H9 (cell line): ENCODE measurements around the gene ANKRD13B. TPM values are rescaled to one million over a fixed set of nuclear protein-coding genes. Genes with fewer than 3 reads are reported as not detected.

Experiments
- DNase-seq: peaks from one replicate; pipeline ENCODE4 v3.0.0-alpha.2; 2017
- H2AFZ ChIP-seq: one replicate; pipeline ENCODE4 v1.6.1; 2013; ENCODE audit warnings: mild to moderate bottlenecking, low read length, control low read depth, moderate library complexity
- H2AK5ac ChIP-seq: 2 replicates; pipeline ENCODE4 v1.6.1; 2013; ENCODE audit warnings: low read length, control low read depth, mixed read lengths; ENCODE audit not compliant: insufficient read length
- H2BK120ac ChIP-seq: one replicate; pipeline ENCODE4 v1.6.1; 2013; ENCODE audit warnings: low read depth, mild to moderate bottlenecking, low read length, control low read depth, inconsistent platforms; ENCODE audit not compliant: poor library complexity, severe bottlenecking
- H2BK12ac ChIP-seq: 2 replicates; pipeline ENCODE4 v1.6.1; 2013; ENCODE audit warnings: low read length, control low read depth, mixed read lengths, low read depth; ENCODE audit not compliant: insufficient read length
- H2BK15ac ChIP-seq: 2 replicates; pipeline ENCODE4 v1.6.1; 2013; ENCODE audit warnings: low read depth, low read length, control low read depth
- H2BK20ac ChIP-seq: one replicate; pipeline ENCODE4 v1.6.1; 2013; ENCODE audit warnings: low read depth, mild to moderate bottlenecking, low read length, control low read depth, inconsistent platforms; ENCODE audit not compliant: poor library complexity, severe bottlenecking
- H2BK5ac ChIP-seq: 2 replicates; pipeline ENCODE4 v1.6.1; 2013; ENCODE audit warnings: low read length, control low read depth, mixed read lengths; ENCODE audit not compliant: insufficient read length
- H3K14ac ChIP-seq: 2 replicates; pipeline ENCODE4 v1.6.1; 2013; ENCODE audit warnings: low read length, control low read depth; ENCODE audit not compliant: insufficient read depth
- H3K18ac ChIP-seq: 2 replicates; pipeline ENCODE4 v1.6.1; 2013; ENCODE audit warnings: low read depth, mild to moderate bottlenecking, mixed read lengths, low read length, control low read depth; ENCODE audit not compliant: insufficient read length
- H3K23ac ChIP-seq: 2 replicates; pipeline ENCODE4 v1.6.1; 2013; ENCODE audit warnings: low read length, control low read depth, mixed read lengths, low read depth; ENCODE audit not compliant: insufficient read length
- H3K23me2 ChIP-seq: 2 replicates; pipeline ENCODE4 v1.6.1; 2013; ENCODE audit warnings: low read depth, mild to moderate bottlenecking, mixed read lengths, low read length, control low read depth; ENCODE audit not compliant: insufficient read length, poor library complexity, severe bottlenecking
- H3K27ac ChIP-seq: 2 replicates; pipeline ENCODE4 v1.5.1; 2013; ENCODE audit warnings: low read length, control low read depth, mixed read lengths, low read depth; ENCODE audit not compliant: insufficient read length
- H3K27me3 ChIP-seq: 2 replicates; pipeline ENCODE4 v1.6.1; 2013; ENCODE audit warnings: low read length, control low read depth, inconsistent platforms; ENCODE audit not compliant: insufficient read depth
- H3K4ac ChIP-seq: 2 replicates; pipeline ENCODE4 v1.6.1; 2013; ENCODE audit warnings: low read depth, mild to moderate bottlenecking, control low read depth, inconsistent platforms, low read length, moderate library complexity
- H3K4me1 ChIP-seq: 2 replicates; pipeline ENCODE4 v1.6.1; 2013; ENCODE audit warnings: low read length, control low read depth, inconsistent platforms; ENCODE audit not compliant: insufficient read depth
- H3K4me2 ChIP-seq: 2 replicates; pipeline ENCODE4 v1.6.1; 2013; ENCODE audit warnings: low read length, control low read depth, mixed read lengths; ENCODE audit not compliant: insufficient read length, insufficient read depth
- H3K56ac ChIP-seq: 2 replicates; pipeline ENCODE4 v1.6.1; 2013; ENCODE audit warnings: low read depth, mild to moderate bottlenecking, mixed read lengths, low read length, control low read depth; ENCODE audit not compliant: insufficient read length
- H3K79me1 ChIP-seq: 2 replicates; pipeline ENCODE4 v1.6.1; 2013; ENCODE audit warnings: low read depth, mild to moderate bottlenecking, moderate library complexity, low read length, control low read depth, inconsistent platforms; ENCODE audit not compliant: insufficient read depth, poor library complexity, severe bottlenecking
- H3K79me2 ChIP-seq: 2 replicates; pipeline ENCODE4 v1.6.1; 2013; ENCODE audit warnings: low read length, control low read depth, inconsistent platforms; ENCODE audit not compliant: insufficient read depth
- H3K9ac ChIP-seq: 2 replicates; pipeline ENCODE4 v1.6.1; 2013; ENCODE audit warnings: low read length, control low read depth, mixed read lengths; ENCODE audit not compliant: insufficient read length; ENCODE audit errors: extremely low read depth
- H3K9me3 ChIP-seq: one replicate; pipeline ENCODE4 v1.6.1; 2013; ENCODE audit warnings: low read depth, low read length, inconsistent platforms; ENCODE audit not compliant: control insufficient read depth
- H3T11ph ChIP-seq: one replicate; pipeline ENCODE4 v1.6.1; 2013; ENCODE audit warnings: mild to moderate bottlenecking, low read length, control low read depth, inconsistent platforms
- H4K20me1 ChIP-seq: one replicate; pipeline ENCODE4 v1.6.1; 2013; ENCODE audit not compliant: control insufficient read depth, insufficient read length, insufficient read depth
- H4K5ac ChIP-seq: 2 replicates; pipeline ENCODE4 v1.6.1; 2013; ENCODE audit warnings: low read depth, mild to moderate bottlenecking, mixed read lengths, low read length, control low read depth; ENCODE audit not compliant: insufficient read length
- H4K8ac ChIP-seq: replicated peaks from 2 replicates; pipeline ENCODE4 v1.6.1; 2013; ENCODE audit warnings: low read length, control low read depth, mixed read lengths, low read depth; ENCODE audit not compliant: insufficient read length
- H4K91ac ChIP-seq: 2 replicates; pipeline ENCODE4 v1.6.1; 2013; ENCODE audit warnings: low read depth, mild to moderate bottlenecking, moderate library complexity, mixed read lengths, low read length, control low read depth; ENCODE audit not compliant: insufficient read length
- H3K27ac Mint-ChIP-seq, 3 experiments: 2 replicates in 2 of 3; 3 replicates in 1 of 3; pipeline ENCODE4 v1.8.0; 2020 to 2021; ENCODE audit warnings: mixed read lengths in 3 of 3, mild to moderate bottlenecking in 1 of 3, moderate library complexity in 1 of 3
- H3K27me3 Mint-ChIP-seq: 2 replicates; pipeline ENCODE4 v1.8.0; 2021; ENCODE audit warnings: low read depth, mild to moderate bottlenecking, moderate library complexity, mixed read lengths
- H3K36me3 Mint-ChIP-seq, 3 experiments: 2 replicates in 2 of 3; 3 replicates in 1 of 3; pipeline ENCODE4 v1.8.0; 2020 to 2021; ENCODE audit warnings: low read depth in 3 of 3, mixed read lengths in 3 of 3; ENCODE audit not compliant: insufficient read depth in 1 of 3
- H3K4me1 Mint-ChIP-seq, 2 experiments: 2 replicates each; pipeline ENCODE4 v1.8.0; 2020; ENCODE audit warnings: mixed read lengths in 2 of 2
- H3K4me3 Mint-ChIP-seq, 2 experiments: 2 replicates in 1 of 2; 3 replicates in 1 of 2; pipeline ENCODE4 v1.8.0; 2020 to 2021; ENCODE audit warnings: mild to moderate bottlenecking in 2 of 2, mixed read lengths in 2 of 2, moderate library complexity in 1 of 2
- H3K9me3 Mint-ChIP-seq, 2 experiments: 2 replicates in 1 of 2; 3 replicates in 1 of 2; pipeline ENCODE4 v1.8.0; 2020; ENCODE audit warnings: mild to moderate bottlenecking in 2 of 2, mixed read lengths in 2 of 2, moderate library complexity in 1 of 2
- CTCF ChIP-seq: fragments of 200-600 bp; sonication (generic); conservative IDR thresholded peaks from 3 replicates; pipeline ENCODE4 v1.8.0; 2021; ENCODE audit warnings: antibody characterized with exemption, mild to moderate bottlenecking
- WGBS: extraction: QIAGEN DNeasy Blood & Tissue Kit; methylation state at CpG from one replicate; pipeline ENCODE4 v1.1.7; 2013; ENCODE audit warnings: missing lambda C conversion rate, low lambda C conversion rate, mixed read lengths; ENCODE audit not compliant: insufficient read length; ENCODE audit errors: extremely low coverage; 5-methylcytosine and 5-hydroxymethylcytosine counted together
- total RNA-seq: library from RNA; stranded (reverse); gene quantifications from 2 replicates; pipeline ENCODE4 v1.2.1, GENCODE V29; 2021

ANKRD13B gene
- total RNA-seq, 1 experiment from 2014 or later, result 24.2 TPM

- Histone ChIP-seq H2BK20ac (no peak overlapping the region), H3K4me1 (peaks cover 4% of the 10 kb centered on the region; the same call in 1 of the 2 replicates), H2BK15ac (no peak overlapping the region), H3K23me2 (peaks cover 26% of the 10 kb centered on the region), H3T11ph (no peak overlapping the region), H3K27me3 (no peaks in the 10 kb centered on the region), H3K9ac (no peak overlapping the region), H4K91ac (no peak overlapping the region), H2AFZ (no peak overlapping the region), H3K14ac (no peak overlapping the region), H3K4ac (no peak overlapping the region), H4K8ac (no peak overlapping the region), H2BK5ac (no peak overlapping the region), H3K79me1 (no peaks in the 10 kb centered on the region), H2BK12ac (no peak overlapping the region), H4K20me1 (no peaks in the 10 kb centered on the region), H2AK5ac (no peak overlapping the region), H3K27ac (no peak overlapping the region), H3K9me3 (no peaks in the 10 kb centered on the region), H3K4me2 (no peak overlapping the region), H3K56ac (no peak overlapping the region), H4K5ac (no peak overlapping the region), H2BK120ac (no peak overlapping the region), H3K79me2 (no peaks in the 10 kb centered on the region; the same call in 1 of the 2 replicates), H3K18ac (no peak overlapping the region), H3K23ac (no peak overlapping the region)
- no peak for TF ChIP-seq CTCF
- peaks cover 0 to 3% of the 10 kb centered on the region in 2 experiments; a peak in 1 of 5 replicates for H3K9me3 Mint-ChIP-seq
- H3K4me1 Mint-ChIP-seq, result peaks cover 43 to 71% of the 10 kb centered on the region in 2 experiments
- peaks cover 0 to 2% (median 0%) of the 10 kb centered on the region in 3 experiments; a peak in 1 of 7 replicates for H3K36me3 Mint-ChIP-seq
- DNase-seq, result no peak
- no peak overlapping the region for H3K27ac Mint-ChIP-seq
- WGBS, result no CpG with 5 or more reads among the region's 7 CpGs
- H3K4me3 Mint-ChIP-seq, result peak overlapping the region in 1 of 2 experiments; percentile 88; a peak in 2 of 5 replicates
- peaks cover 4% of the 10 kb centered on the region for H3K27me3 Mint-ChIP-seq
Measured at GRCh38 chr17:29595107-29595942, 2.4 kb downstream of the ANKRD13B start.
